IPS-NIHi11 (cell line): ENCODE measurements around the gene PTPN7.
A peak's percentile ranks its signal among the peaks of the same experiment; 100 is the strongest.

Experiments used
- DNase-seq: peaks from one replicate; pipeline ENCODE4 v3.0.0; 2012; ENCODE audit warnings: mixed read lengths, low spot score

The PTPN7 gene

GRCh38 chr1:202106340-202107254 is 53.8 kb downstream of the PTPN7 start:
- DNase-seq = no peak

- peak; percentile 91 for DNase-seq
These were observed 54.6 kb downstream of the PTPN7 start for GRCh38 chr1:202105571-202106339.

GRCh38 chr1:202104073-202104472 is 56.3 kb downstream of the PTPN7 start:
- no peak for DNase-seq

- DNase-seq = no peak
These were observed 59.2 kb downstream of the PTPN7 start for GRCh38 chr1:202101184-202101583.
